HG02981 (cell line): ENCODE data around the gene CGB5.
"Not testable (repeated sequence)": the region's sequence is repeated elsewhere in the genome, so short reads cannot be mapped to it uniquely, and the experiment has no call there.

Experiments used
- ATAC-seq: cut with Tn5 transposase; IDR thresholded peaks from one replicate; pipeline ENCODE4 v1.9.1; 2021; ENCODE audit warnings: mild to moderate bottlenecking, moderate library complexity; ENCODE audit not compliant: unreplicated experiment

The CGB5 gene

GRCh38 chr19:49043548-49043947 is at the start of gene CGB5:
CGB5 (plus strand) TSS chr19:49043848; CDS start chr19:49044210, 362 bp downstream.
- not testable (repeated sequence) for ATAC-seq

- no peak for ATAC-seq
These were observed 49.6 kb upstream of the CGB5 start for GRCh38 chr19:48994035-48994386.

DNA sequence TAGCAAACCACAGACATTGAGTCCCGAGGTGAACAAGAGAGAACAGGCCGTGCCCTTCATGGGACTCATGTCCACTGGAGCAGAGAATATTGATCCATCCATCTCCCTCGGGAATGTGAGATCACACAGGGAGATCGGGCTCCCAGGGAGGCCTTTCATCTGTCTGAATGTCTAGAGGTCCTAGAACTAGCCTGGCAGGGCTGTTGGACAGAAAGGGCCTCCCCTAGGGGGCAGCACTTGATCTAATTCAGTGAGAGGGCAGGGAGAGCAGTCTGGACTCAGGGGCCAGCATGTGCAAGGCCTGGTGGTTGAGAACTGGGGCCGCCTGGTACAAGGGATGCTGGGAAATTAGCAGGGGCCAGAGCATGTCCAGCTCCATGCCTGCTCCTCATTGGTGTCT is 45.7 kb upstream of the CGB5 start:
- no peak for ATAC-seq

DNA sequence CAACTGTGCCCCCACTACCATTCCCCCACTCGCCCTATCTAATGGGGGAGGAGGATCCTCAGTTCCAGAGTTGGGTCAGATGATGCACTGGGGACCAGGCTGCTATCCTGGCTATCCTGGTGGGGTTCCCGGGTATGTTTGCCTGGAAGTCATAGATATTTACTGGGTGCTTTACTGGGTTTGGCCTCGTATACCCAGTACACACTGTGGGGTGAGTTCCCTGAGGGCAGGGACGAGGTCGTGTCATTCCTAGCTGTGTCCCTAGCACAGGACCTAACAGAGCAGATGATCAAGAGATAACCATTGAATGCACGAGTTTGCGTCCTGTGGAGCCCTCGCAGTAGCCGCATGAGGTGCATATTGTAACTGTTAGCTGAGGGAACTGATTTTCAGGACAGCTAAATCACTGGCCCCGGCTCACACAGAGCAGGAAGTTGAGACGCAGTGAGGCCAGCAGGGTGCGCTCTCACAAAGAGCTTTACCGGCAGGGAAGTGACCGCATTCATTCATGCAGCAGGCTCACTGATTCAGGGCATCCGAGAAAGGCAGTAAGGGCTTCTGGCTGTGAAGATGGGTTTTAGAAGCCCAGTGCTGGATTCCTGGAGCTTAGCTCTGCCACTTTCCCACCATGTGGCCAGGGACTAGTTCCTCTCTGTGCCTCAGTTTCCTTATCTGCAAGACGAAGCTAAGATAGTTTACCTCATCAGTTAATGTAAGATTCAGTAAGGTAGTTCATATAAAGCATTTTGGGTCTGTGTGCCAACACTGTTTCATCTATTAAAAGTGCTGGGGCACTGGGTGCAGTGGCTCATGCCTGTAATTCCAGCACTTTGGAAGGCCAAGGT is 43.9 kb upstream of the CGB5 start:
- ATAC-seq: no peak

GRCh38 chr19:49004133-49004532 is 39.5 kb upstream of the CGB5 start:
- no peak for ATAC-seq

DNA sequence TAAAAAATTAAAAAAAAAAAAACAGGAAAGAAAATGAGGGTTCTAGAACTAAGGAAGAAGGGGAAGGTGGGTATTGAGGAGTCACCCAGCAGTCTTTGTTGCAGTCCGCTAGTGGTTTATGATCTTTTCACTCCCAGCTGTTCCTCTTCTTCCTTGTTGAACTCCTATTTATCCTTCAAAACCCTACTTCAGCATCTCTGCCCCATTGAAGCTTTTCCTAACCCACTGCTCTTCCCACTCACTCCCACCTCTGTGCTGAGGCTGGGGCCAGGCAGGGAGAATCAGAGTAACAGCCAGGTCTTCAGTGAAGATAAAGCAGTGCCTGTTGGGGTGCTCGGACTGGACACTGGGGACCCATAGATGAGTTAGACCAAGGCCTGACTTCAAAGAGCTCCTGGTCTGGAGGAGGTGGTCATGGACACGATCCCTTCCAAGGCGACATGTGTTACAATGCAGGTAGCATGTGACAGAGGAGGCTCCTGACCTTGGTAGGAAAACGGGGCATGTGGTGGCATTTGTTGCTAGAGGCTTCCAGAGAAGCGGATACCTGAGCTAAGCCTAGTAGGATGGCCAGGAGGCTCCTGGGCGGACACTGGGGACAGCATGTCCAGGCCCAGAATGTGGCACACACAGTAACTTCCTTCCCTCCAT is 38.6 kb upstream of the CGB5 start:
- ATAC-seq: no peak

GRCh38 chr19:49006905-49007304 is 36.7 kb upstream of the CGB5 start:
- ATAC-seq: no peak

DNA sequence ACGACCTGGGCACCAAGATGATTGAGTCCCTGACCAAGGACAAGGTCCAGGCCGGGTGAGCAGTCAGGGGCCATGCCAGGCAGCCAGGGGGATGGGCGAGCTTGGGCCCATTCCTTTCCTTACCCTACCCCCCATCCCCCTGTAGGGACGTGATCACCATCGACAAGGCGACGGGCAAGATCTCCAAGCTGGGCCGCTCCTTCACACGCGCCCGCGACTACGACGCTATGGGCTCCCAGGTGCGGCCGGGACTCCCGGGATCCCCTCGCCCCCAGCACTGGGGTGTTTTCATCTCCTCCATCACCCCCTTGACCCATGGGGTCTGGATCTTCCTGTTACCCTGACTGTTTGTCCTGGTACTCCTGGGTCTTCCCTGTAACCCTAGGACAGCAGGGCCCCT is 33.8 kb upstream of the CGB5 start:
- ATAC-seq: no peak

- no peak for ATAC-seq
These were observed 33.2 kb upstream of the CGB5 start for GRCh38 chr19:49010453-49010852.

DNA sequence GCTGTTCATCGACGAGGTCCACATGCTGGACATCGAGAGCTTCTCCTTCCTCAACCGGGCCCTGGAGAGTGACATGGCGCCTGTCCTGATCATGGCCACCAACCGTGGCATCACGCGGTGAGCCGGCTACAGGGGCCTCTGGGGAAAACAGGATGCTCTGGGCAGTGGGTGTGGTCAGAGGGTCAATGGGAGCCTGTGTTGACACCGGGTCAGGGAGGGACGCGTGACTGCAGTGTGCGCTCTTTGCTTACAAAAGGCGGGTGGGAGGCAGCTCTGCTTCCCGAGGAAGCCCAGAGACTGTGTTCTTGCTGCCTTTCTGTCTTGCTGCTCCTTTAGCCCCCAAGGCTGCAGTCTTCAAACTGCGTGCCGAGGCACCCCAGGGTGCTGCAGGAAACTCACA is 32.5 kb upstream of the CGB5 start:
- no peak for ATAC-seq

GRCh38 chr19:49014123-49014869 is 29.4 kb upstream of the CGB5 start:
- no peak for ATAC-seq

GRCh38 chr19:49014870-49015255 is 28.8 kb upstream of the CGB5 start:
- no peak for ATAC-seq

GRCh38 chr19:49016067-49016839 is 27.4 kb upstream of the CGB5 start:
- no peak for ATAC-seq

DNA sequence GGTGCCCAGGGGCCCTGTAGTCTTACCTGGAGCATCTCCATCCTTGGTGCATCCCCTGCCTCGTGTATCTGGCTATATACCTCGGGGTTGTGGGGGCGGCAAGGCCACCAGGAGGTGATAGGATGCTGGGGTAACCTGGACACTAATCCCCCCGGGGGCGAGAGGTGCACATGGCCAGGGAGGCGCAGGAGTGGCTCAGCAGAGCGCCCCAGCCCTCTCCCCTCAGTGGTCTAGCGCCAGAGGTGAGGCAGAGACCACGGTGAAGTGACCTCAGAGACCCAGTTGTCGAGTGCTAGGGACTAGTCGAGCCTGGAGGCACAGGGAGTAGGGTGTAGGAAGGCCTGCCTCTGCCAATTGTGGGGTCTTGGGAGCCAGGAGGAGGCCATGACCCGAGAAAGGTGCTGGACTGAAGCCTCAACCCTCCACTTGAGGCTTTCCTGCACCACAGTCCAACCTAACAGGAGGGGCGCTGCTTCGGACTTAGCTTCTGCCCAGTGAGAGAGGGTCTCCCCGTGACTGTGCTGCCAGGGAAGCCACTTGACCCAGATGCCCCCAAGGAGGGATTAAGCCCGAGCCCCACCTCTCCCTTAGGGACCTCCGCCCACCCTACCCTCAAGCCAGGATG is 26.5 kb upstream of the CGB5 start, which contains the start of gene LHB:
Gene LHB (minus strand): TSS at position 51 of the 625 bp plus-strand sequence. CDS start 10 bp downstream, at position 41.
- no peak for ATAC-seq

DNA sequence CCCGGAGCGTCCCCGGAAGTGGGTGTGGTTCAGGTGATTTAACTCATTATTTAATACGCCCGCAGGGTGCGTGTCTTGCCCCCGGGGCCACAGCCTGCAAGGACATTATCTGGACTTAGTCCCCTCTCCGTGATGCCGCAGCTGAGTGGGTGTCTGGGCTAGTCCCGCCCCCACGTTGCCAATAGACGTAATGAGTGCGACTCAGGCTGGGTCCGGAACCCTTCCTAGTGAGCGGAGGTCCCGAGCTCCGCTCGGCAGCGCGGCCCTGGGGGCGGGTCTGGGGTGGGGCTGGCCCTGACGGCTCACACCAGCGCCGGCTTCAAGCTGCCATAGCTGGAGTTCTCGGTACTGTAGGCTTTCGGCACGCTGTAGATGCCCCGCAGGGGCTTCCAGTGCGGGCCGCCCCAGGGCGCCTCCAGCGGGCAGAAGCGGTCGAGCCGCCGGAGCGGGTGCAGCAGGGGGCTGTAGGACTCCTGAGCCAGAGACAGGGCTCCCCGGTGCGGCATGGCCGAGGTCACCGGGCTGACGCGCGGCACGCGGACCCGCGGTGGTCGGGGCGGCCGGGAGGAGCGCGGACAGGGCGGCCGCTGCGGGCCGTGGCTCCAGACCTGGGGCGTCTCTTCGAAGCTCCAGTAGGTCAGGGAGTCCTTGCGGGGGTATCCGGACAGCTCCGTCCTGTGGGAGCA is 25.8 kb upstream of the CGB5 start:
- no peak for ATAC-seq

DNA sequence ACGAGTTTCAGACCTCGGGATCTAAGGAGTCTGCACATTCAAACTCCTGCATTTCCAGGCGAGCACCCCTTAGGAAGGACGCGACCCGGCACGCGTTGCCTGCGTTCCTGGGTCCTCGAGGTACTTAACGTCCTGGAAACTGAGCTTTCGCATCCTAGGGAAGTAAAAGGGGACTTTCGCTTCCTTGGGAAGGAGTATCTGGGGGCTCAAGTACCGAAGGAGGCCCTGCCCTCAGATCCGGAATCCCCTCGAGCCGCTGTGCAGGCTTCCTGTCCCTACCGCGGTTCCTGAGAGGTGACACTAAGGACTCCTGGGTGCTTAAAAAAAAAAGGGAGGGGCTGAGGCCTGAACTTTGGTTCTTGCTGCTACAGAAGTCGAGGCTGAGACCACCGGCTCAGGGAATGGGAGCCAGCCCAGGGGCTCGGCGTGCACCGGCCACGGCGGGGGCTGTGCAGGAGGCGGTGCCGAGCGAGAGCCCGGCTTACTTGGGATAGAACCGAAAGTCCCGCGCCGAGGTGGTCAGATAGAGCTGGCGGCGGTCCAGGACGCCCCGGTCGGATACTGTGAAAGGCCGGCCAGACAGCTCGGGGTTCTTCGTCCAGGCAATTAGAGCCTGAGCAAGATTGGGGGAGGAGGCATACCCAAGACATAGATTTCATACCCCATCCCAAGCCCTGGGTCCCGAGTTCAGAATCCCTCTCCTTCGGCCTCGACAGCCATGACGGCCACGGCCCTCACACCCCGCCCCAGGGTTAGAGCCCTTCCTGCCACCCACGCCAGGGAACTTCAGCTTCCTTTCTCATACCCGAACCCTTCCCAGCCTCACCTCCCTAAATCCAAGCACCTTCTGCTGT is 25.0 kb upstream of the CGB5 start:
- not testable (repeated sequence) for ATAC-seq

DNA sequence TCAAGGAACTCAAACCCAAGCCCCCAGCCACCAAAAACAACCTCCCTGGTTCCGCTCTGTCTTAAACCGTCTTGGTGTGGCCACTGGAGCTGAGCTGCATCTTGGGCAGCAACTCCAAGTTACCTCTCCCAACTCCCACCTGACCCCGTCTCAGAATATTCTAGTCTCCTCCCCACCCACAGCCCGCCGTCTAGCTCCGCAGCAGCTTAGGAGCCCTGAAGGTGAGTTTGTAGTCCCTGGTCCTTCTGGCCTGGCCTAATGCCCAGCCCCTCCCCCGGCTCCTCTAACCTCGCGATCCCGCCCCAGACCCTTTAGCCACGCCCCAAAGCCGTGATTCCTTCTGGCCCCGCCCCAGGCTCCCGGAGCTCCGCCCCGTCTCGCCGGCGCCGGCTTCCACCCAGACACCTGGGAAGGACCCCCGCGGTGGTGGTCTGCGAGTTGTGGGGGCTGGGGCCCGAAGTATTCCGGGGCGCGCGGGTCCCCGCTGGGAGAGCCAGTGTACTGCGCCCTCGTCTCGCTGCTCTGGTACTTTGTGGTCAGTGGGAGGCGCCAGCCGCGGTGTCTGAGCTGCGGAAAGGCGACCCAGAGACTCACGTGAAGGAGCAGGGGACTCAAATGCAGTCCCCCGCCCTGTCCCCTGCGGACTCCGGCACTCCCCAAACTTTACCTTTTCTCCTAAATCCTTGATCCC is 24.3 kb upstream of the CGB5 start:
- ATAC-seq: no peak

DNA sequence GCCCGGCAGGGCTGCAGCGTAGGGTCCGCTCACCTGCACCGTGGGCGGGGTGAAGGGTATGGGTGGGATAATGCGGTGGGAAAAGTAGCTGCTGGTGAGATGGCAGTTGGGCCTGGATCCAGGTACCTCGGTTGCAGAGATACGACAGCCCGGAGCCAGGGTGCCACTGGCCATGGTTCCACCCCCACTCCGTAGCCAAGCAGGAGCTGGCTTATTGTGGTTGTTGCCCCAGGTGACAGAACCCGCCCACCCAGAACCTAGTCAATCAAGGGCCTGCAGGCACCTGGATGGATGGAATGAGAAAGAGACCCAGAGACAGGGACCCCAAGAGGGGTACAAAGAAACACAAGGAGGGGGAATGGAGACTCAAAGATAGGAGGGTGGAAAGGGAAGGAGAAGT is 23.3 kb upstream of the CGB5 start:
- no peak for ATAC-seq
